Endothelial cell of umbilical vein (primary cell): ENCODE results near the gene FOXP1. TPM values are rescaled to one million over a fixed set of nuclear protein-coding genes. Genes with fewer than 3 reads are reported as not detected.

Source experiments
- BruUV-seq: library from RNA; stranded (reverse); fragments of 400-500 nt; replicated peaks from 2 replicates; lab custom pipeline; 2021; lab: Mats Ljungman, UMichigan
- CTCF ChIA-PET: fragments of 300-600, 350-600 bp; sonication (Branson Sonifier 250); formaldehyde crosslinking; loops from one replicate; lab custom pipeline; 2021; ENCODE audit warnings: antibody characterized with exemption, inconsistent platforms; lab: Charles Lee
- POLR2A ChIA-PET: fragments of 300-600, 350-600 bp; sonication (Branson Sonifier 250); formaldehyde crosslinking; loops from one replicate; lab custom pipeline; 2021; ENCODE audit warnings: antibody characterized with exemption, inconsistent platforms; lab: Charles Lee
- DNase-seq: peaks from one replicate; pipeline ENCODE4 v3.0.0-alpha.2; 2011; ENCODE audit warnings: low read depth, low spot score
- FAIRE-seq: peaks from 2 replicates; lab custom pipeline; 2011; peaks lifted over from hg19 to GRCh38; lab: Jason Lieb, UNC
- H2AFZ ChIP-seq: 2 replicates; pipeline ENCODE4 v1.6.0; 2012; ENCODE audit warnings: low read depth, low read length, control low read depth, inconsistent platforms
- H3K27ac ChIP-seq: 2 replicates; pipeline ENCODE4 v1.5.1; 2011; ENCODE audit warnings: low read depth, mild to moderate bottlenecking, control low read depth, low read length, moderate library complexity; ENCODE audit not compliant: insufficient read depth
- H3K27me3 ChIP-seq, 2 experiments: 2 replicates each; pipeline versions ENCODE4 v1.6.0 to v1.6.1; 2011; ENCODE audit warnings: low read length in 2 of 2, mixed read lengths in 1 of 2; ENCODE audit not compliant: control insufficient read depth in 2 of 2, insufficient read depth in 2 of 2
- H3K36me3 ChIP-seq, 2 experiments: 2 replicates in 1 of 2; 3 replicates in 1 of 2; pipeline ENCODE4 v1.5.1; 2011; ENCODE audit warnings: low read length in 2 of 2, mild to moderate bottlenecking in 1 of 2, moderate library complexity in 1 of 2; ENCODE audit not compliant: control insufficient read depth in 2 of 2, insufficient read depth in 2 of 2; ENCODE audit errors: extremely low read depth in 1 of 2
- H3K4me1 ChIP-seq: 3 replicates; pipeline ENCODE4 v1.5.1; 2011; ENCODE audit warnings: mild to moderate bottlenecking, low read length; ENCODE audit not compliant: control insufficient read depth, insufficient read depth; ENCODE audit errors: extremely low read depth
- H3K4me2 ChIP-seq: 2 replicates; pipeline ENCODE4 v1.6.1; 2011; ENCODE audit warnings: low read length, control low read depth, mixed read lengths; ENCODE audit not compliant: insufficient read depth
- H3K4me3 ChIP-seq, 3 experiments: fragments of 200-600 bp in 1 of 3; sonication (generic), shearing (Covaris generic) in 1 of 3; replicated peaks in 1 of 3; 2 replicates each; pipeline ENCODE4 v1.5.1; 2011 to 2016; ENCODE audit warnings: control low read depth in 3 of 3, low read length in 3 of 3, mild to moderate bottlenecking in 2 of 3, inconsistent platforms in 1 of 3, low read depth in 1 of 3, moderate library complexity in 1 of 3; ENCODE audit not compliant: insufficient read depth in 1 of 3
- H3K79me2 ChIP-seq: 2 replicates; pipeline ENCODE4 v1.6.0; 2012; ENCODE audit warnings: low read length, inconsistent platforms; ENCODE audit not compliant: control insufficient read depth, insufficient read depth
- H3K9ac ChIP-seq: replicated peaks from 2 replicates; pipeline ENCODE3; 2011; ENCODE audit warnings: low read length, control low read depth; ENCODE audit not compliant: insufficient read depth; ENCODE audit errors: extremely low read depth
- H3K9me1 ChIP-seq: replicated peaks from 3 replicates; pipeline ENCODE4 v1.6.0; 2011; ENCODE audit warnings: mild to moderate bottlenecking, low read length; ENCODE audit not compliant: control insufficient read depth, insufficient read depth; ENCODE audit errors: extremely low read depth
- H3K9me3 ChIP-seq: replicated peaks from 2 replicates; pipeline ENCODE4 v1.5.1; 2012; ENCODE audit warnings: low read length, inconsistent platforms; ENCODE audit not compliant: control insufficient read depth, insufficient read depth
- H4K20me1 ChIP-seq: replicated peaks from 2 replicates; pipeline ENCODE3; 2011; ENCODE audit warnings: mild to moderate bottlenecking, low read length; ENCODE audit not compliant: control insufficient read depth, insufficient read depth; ENCODE audit errors: extremely low read depth
- FOS ChIP-seq: IDR thresholded peaks from 2 replicates; pipeline ENCODE4 v1.6.1; 2011; ENCODE audit warnings: mild to moderate bottlenecking, low read length, moderate library complexity, borderline replicate concordance; ENCODE audit not compliant: insufficient read depth
- GATA2 ChIP-seq: IDR thresholded peaks from 2 replicates; pipeline ENCODE4 v1.7.0; 2011; ENCODE audit warnings: low read depth, mild to moderate bottlenecking, moderate library complexity, mixed read lengths, low read length; ENCODE audit not compliant: insufficient read length, insufficient read depth
- JUN ChIP-seq: IDR thresholded peaks from 2 replicates; pipeline ENCODE4 v1.6.1; 2011; ENCODE audit warnings: borderline replicate concordance, low read depth; ENCODE audit not compliant: insufficient read length, insufficient read depth
- MYC ChIP-seq: IDR thresholded peaks from one replicate; pipeline ENCODE4 v1.6.1; 2011; ENCODE audit warnings: mild to moderate bottlenecking, low read depth, low read length
- POLR2A ChIP-seq: IDR thresholded peaks from 2 replicates; pipeline ENCODE4 v1.6.1; 2012; ENCODE audit warnings: low read depth, mild to moderate bottlenecking, control low read depth, low read length
- POLR2AphosphoS5 ChIP-seq: IDR thresholded peaks from 2 replicates; pipeline ENCODE4 v1.6.1; 2012; ENCODE audit warnings: low read depth, mild to moderate bottlenecking, control low read depth, low read length, moderate library complexity; ENCODE audit not compliant: insufficient read depth
- dilution Hi-C: fragments of 300-500 bp; cut with MboI; formaldehyde crosslinking; loops from one replicate; pipeline ENCODE4 v1.15.0; 2019; ENCODE audit warnings: low sequenced_read_pairs; ENCODE audit not compliant: extremely low pct_ligation_motif_present
- intact Hi-C: fragments of 100-400 bp; cut with micrococcal nuclease; formaldehyde crosslinking; loops from one replicate; pipeline ENCODE4 v1.10.0; 2022
- polyA plus RNA-seq, 4 experiments: library from polyadenylated mRNA; depleted of rRNA in 3 of 4; stranded (reverse) in 3 of 4; unstranded in 1 of 4; fragments of >200 nt; gene quantifications; 2 replicates each; pipeline versions ENCODE4 v1.2.1 to v1.2.3, GENCODE V29; 2011 to 2012; ENCODE audit warnings: missing spikeins in 1 of 4
- total RNA-seq: library from RNA; stranded (reverse); gene quantifications from 2 replicates; pipeline ENCODE4 v1.2.3, GENCODE V29; 2021
- TF ChIP-seq, protein P1 (sequence below), 2 donors: IDR thresholded peaks; 1 replicate in 1 of 2; 2 replicates in 1 of 2; pipeline ENCODE4 v1.5.1; 2011; ENCODE audit warnings: low read length in 2 of 2, mild to moderate bottlenecking in 2 of 2, moderate library complexity in 2 of 2, control low read depth in 1 of 2, inconsistent platforms in 1 of 2, low read depth in 1 of 2; ENCODE audit not compliant: insufficient read depth in 1 of 2; ENCODE audit errors: extremely low read depth in 1 of 2

Gene FOXP1
- total and polyA plus RNA-seq, 2 donors (not counting 3 experiments of a cell fraction or from before 2014, with no cell fraction given) = 41.0 to 107 TPM

DNA sequence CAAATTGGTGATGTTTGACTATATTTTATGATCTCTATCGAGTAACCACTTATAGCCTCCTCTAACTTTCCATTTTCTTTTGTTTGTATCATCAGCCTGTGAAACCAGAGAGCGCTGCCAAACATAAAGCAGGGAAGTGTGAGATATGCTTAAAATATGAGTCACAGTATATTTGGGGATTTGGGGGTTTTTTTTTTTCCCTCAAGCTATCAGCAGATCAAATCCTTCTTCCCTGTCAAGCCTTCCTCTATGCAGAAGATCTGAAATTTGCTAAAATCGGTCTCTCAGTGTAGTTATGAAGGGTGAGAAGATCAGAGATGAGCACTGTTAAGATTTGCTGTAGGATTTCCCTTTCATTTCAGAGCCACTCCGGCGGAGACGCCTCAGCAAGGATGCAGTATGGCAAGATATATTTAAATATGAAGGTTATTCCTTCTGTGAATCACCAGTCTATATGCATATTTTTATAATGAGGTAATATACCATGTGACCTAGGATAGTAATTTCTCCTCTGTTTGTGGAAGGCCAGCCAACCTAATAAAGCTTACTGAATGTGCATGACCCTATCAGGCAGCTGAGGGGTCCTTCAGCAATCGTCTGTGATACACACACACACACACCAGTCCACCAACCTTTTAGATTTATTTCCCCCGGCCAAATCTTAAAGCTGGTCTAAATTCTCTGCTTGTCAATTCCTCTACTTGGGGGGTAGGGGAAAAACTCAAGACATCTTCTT is 474.1 kb downstream of the FOXP1 start:
- TF ChIP-seq POLR2A (no peak), FOS (peak; percentile 79), GATA2 (peak; percentile 83), JUN (peak; percentile 65), MYC (no peak), POLR2AphosphoS5 (no peak)
- intact Hi-C loops = loop anchor here (1.0 to 10.0 kb wide), 5 partner anchors 8 to 285 kb away; no protein-coding TSS in a partner anchor
- dilution Hi-C loops = no loop called here
- DNase-seq = peak; percentile 86
- Histone ChIP-seq H2AFZ (peak overlapping the region; percentile 25), H4K20me1 (no peaks in the 10 kb centered on the region), H3K4me1 (peaks cover 63% of the 10 kb centered on the region), H3K9me3 (no peaks in the 10 kb centered on the region), H3K9ac (peak overlapping the region; percentile 94), H3K4me3 (peak overlapping the region in 2 of 3 experiments; percentile 28 to 56), H3K9me1 (no peaks in the 10 kb centered on the region), H3K79me2 (peaks cover 6% of the 10 kb centered on the region), H3K27me3 (no peaks in the 10 kb centered on the region), H3K36me3 (peaks cover 0 to 3% of the 10 kb centered on the region in 2 experiments), H3K27ac (peak overlapping the region; percentile 97), H3K4me2 (peak overlapping the region; percentile 92)
- CTCF ChIA-PET = interaction anchor here (0.9 to 1.6 kb wide), 4 partner anchors 20 to 559 kb away, joined by 4 to 7 read pairs (median 4); no protein-coding TSS in a partner anchor
- POLR2A ChIA-PET = interaction anchor here (1.0 to 1.2 kb wide), 2 partner anchors 9 to 19 kb away, joined by 3 read pairs; no protein-coding TSS in a partner anchor
- peak; percentile 80 for FAIRE-seq
- TSS peak; percentile 87 for BruUV-seq

DNA sequence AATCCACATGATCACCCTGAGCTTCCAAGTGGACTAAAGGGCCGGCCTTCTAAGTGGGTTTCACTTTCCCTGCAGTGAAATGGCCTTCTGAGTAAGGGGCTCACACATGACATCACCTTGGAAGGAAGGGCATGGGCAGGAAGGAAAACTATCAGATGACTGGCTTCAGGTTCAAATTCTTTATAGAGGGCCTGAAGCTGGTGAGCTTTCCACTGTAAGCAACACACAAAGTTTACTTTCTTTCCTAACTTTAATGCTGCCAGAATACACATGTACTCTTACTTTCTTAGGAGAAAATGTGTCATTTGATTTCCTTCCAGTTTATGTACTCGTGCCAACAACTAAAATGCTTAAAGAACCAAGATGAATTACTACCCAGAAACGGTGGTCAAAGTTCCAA is 475.6 kb downstream of the FOXP1 start:
- Histone ChIP-seq H3K4me2 (peak overlapping the region; percentile 94), H3K4me3 (peak overlapping the region in 1 of 3 experiments; percentile 44), H3K27me3 (no peaks in the 10 kb centered on the region), H3K79me2 (peaks cover 2% of the 10 kb centered on the region), H4K20me1 (no peaks in the 10 kb centered on the region), H3K9ac (peak overlapping the region; percentile 84), H2AFZ (no peak overlapping the region), H3K9me1 (no peaks in the 10 kb centered on the region), H3K9me3 (no peaks in the 10 kb centered on the region), H3K4me1 (peaks cover 78% of the 10 kb centered on the region), H3K27ac (peak overlapping the region; percentile 97), H3K36me3 (peaks cover 0 to 3% of the 10 kb centered on the region in 2 experiments)
- intact Hi-C loops = loop anchor here (2.0 to 10.0 kb wide), 3 partner anchors 119 to 287 kb away; no protein-coding TSS in a partner anchor
- BruUV-seq = no TSS peak
- DNase-seq (peak; percentile 90), FAIRE-seq (peak; percentile 68)
- TF ChIP-seq JUN (peak; percentile 44), FOS (peak; percentile 41)
- TF ChIP-seq, protein P1, sequence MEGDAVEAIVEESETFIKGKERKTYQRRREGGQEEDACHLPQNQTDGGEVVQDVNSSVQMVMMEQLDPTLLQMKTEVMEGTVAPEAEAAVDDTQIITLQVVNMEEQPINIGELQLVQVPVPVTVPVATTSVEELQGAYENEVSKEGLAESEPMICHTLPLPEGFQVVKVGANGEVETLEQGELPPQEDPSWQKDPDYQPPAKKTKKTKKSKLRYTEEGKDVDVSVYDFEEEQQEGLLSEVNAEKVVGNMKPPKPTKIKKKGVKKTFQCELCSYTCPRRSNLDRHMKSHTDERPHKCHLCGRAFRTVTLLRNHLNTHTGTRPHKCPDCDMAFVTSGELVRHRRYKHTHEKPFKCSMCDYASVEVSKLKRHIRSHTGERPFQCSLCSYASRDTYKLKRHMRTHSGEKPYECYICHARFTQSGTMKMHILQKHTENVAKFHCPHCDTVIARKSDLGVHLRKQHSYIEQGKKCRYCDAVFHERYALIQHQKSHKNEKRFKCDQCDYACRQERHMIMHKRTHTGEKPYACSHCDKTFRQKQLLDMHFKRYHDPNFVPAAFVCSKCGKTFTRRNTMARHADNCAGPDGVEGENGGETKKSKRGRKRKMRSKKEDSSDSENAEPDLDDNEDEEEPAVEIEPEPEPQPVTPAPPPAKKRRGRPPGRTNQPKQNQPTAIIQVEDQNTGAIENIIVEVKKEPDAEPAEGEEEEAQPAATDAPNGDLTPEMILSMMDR (IDR thresholded peaks at IDR 0.05; ENCODE audit: extremely low read depth in 1 of 2, insufficient read depth in 1 of 2, low read depth in 1 of 2, low read length in 2 of 2) = no peak
- dilution Hi-C loops = no loop called here
- ChIA-PET POLR2A (no interaction called here), CTCF (no interaction called here)
